ENCODE results near the gene CLP1. TPM values are rescaled to one million over a fixed set of nuclear protein-coding genes. Genes with fewer than 3 reads are reported as not detected.

Gene CLP1
- total RNA-seq, 1 experiment from 2014 or later, result 35.5 TPM

DNA sequence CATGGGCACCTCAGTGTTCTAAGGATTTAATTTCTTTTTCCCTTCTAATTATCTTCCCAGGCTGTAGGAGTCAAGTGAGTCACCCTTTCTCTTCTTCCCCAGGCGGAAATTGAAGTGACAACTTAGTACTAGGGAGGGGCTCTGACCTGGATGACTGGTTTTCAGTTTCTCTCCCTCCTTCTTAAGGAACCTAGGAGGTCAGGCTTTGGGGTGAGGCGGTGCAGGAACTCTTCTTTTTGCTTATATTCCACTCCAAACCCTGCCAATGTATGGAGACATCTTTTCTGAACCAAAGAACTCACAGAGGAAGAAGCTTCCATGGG, 23.0 kb downstream of the CLP1 start:
- Histone ChIP-seq H3K4me1 (ENCODE audit: insufficient read depth, low read length) (no peaks in the 10 kb centered on the region; the same call in 1 of the 2 replicates), H2AK5ac (ENCODE audit: insufficient read length, low read length) (no peak overlapping the region), H3K18ac (ENCODE audit: insufficient read length, low read depth, low read length) (no peak overlapping the region), H3K23ac (ENCODE audit: insufficient read length, low read depth, low read length) (no peak overlapping the region), H2BK5ac (ENCODE audit: insufficient read length, low read length) (no peak overlapping the region), H3K56ac (ENCODE audit: insufficient read length, low read depth, low read length) (no peak overlapping the region), H4K20me1 (ENCODE audit: control insufficient read depth, insufficient read depth, insufficient read length) (no peaks in the 10 kb centered on the region), H3K79me2 (ENCODE audit: insufficient read depth, low read length) (peaks cover 12% of the 10 kb centered on the region; the same call in 1 of the 2 replicates), H2BK120ac (ENCODE audit: low read depth, low read length, poor library complexity, severe bottlenecking) (no peak overlapping the region), H3K14ac (ENCODE audit: insufficient read depth, low read length) (no peak overlapping the region), H3K23me2 (ENCODE audit: insufficient read length, low read depth, low read length, poor library complexity, severe bottlenecking) (no peaks in the 10 kb centered on the region), H3K9ac (ENCODE audit: extremely low read depth, insufficient read length, low read length) (no peak overlapping the region), H3K9me3 (ENCODE audit: control insufficient read depth, low read depth, low read length) (no peaks in the 10 kb centered on the region), H3T11ph (ENCODE audit: low read length) (no peak overlapping the region), H2BK20ac (ENCODE audit: low read depth, low read length, poor library complexity, severe bottlenecking) (no peak overlapping the region), H3K27me3 (ENCODE audit: insufficient read depth, low read length) (no peaks in the 10 kb centered on the region), H3K4ac (ENCODE audit: low read depth, low read length) (no peak overlapping the region), H2BK15ac (ENCODE audit: low read depth, low read length) (no peak overlapping the region), H2BK12ac (ENCODE audit: insufficient read length, low read depth, low read length) (no peak overlapping the region), H3K4me2 (ENCODE audit: insufficient read depth, insufficient read length, low read length) (no peak overlapping the region), H4K5ac (ENCODE audit: insufficient read length, low read depth, low read length) (no peak overlapping the region), H3K27ac (ENCODE audit: insufficient read length, low read depth, low read length) (no peak overlapping the region), H4K91ac (ENCODE audit: insufficient read length, low read depth, low read length) (no peak overlapping the region), H4K8ac (replicated peaks; ENCODE audit: insufficient read length, low read depth, low read length) (no peak overlapping the region), H3K79me1 (ENCODE audit: insufficient read depth, low read depth, low read length, poor library complexity, severe bottlenecking) (peaks cover 8% of the 10 kb centered on the region), H2AFZ (ENCODE audit: low read length) (no peak overlapping the region)
- H3K27me3 Mint-ChIP-seq (ENCODE audit: low read depth), result no peaks in the 10 kb centered on the region
- TF ChIP-seq, protein P1, sequence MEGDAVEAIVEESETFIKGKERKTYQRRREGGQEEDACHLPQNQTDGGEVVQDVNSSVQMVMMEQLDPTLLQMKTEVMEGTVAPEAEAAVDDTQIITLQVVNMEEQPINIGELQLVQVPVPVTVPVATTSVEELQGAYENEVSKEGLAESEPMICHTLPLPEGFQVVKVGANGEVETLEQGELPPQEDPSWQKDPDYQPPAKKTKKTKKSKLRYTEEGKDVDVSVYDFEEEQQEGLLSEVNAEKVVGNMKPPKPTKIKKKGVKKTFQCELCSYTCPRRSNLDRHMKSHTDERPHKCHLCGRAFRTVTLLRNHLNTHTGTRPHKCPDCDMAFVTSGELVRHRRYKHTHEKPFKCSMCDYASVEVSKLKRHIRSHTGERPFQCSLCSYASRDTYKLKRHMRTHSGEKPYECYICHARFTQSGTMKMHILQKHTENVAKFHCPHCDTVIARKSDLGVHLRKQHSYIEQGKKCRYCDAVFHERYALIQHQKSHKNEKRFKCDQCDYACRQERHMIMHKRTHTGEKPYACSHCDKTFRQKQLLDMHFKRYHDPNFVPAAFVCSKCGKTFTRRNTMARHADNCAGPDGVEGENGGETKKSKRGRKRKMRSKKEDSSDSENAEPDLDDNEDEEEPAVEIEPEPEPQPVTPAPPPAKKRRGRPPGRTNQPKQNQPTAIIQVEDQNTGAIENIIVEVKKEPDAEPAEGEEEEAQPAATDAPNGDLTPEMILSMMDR (conservative IDR thresholded peaks at IDR 0.05), result no peak
- H3K4me1 Mint-ChIP-seq, result peaks cover 10 to 17% of the 10 kb centered on the region in 2 experiments
- no CpG with 5 or more reads among the region's 2 CpGs for WGBS (ENCODE audit: extremely low coverage, insufficient read length, low lambda C conversion rate)
- DNase-seq, result no peak
- peaks cover 26 to 62% (median 37%) of the 10 kb centered on the region in 3 experiments for H3K36me3 Mint-ChIP-seq (ENCODE audit: insufficient read depth in 1 of 3, low read depth in 3 of 3)
- no peak overlapping the region for H3K27ac Mint-ChIP-seq
- no peaks in the 10 kb centered on the region; a peak in 2 of 5 replicates for H3K9me3 Mint-ChIP-seq
- H3K4me3 Mint-ChIP-seq, result no peak overlapping the region
